RWPE1 (cell line): Measurements from ENCODE around the gene C16orf86.

ENCODE experiments used
- CTCF ChIA-PET: fragments of 350-600 bp; sonication (Branson Sonifier 250); formaldehyde crosslinking; extraction: SDS; loops from one replicate; lab custom pipeline; 2021; lab: Yijun Ruan, JAX
- POLR2A ChIA-PET: fragments of 400-600 bp; formaldehyde crosslinking; extraction: SDS; loops from one replicate; lab custom pipeline; 2020; ENCODE audit warnings: antibody characterized with exemption; ENCODE audit not compliant: low non-redundant PET; lab: Yijun Ruan, JAX
- DNase-seq: peaks from one replicate; pipeline ENCODE4 v3.0.0; 2012; ENCODE audit warnings: low spot score
- H3K27ac ChIP-seq: fragments of 450-650 bp; 2 replicates; pipeline ENCODE4 v1.5.1; 2017
- CTCF ChIP-seq: fragments of 450-650 bp; conservative IDR thresholded peaks from 2 replicates; pipeline ENCODE4 v1.5.1; 2017; ENCODE audit warnings: low read depth, mild to moderate bottlenecking

C16orf86 gene

DNA sequence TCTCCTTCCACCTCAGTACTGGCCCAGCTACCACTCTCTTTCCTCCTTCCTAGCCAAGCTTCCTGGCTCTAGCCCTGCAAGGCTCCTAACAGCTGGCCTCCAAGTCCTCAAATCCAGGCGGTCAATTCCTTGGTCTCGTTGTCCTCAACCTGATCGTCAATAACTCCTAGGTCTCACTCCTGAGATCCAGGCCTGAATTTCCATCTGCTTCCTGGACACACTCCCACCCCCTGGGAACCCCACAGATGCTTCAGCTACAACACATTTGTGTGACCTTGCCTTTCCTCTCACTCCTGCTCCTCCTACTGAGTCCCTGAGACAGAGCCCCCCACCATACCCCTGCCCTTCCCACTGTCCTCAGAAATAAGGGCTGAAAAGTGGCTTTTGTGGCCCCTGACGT lies 2.4 kb upstream of the C16orf86 start:
- ChIA-PET CTCF (interaction anchor here (0.5 to 2.3 kb wide), 4 partner anchors 23 to 143 kb away, joined by 3 to 11 read pairs (median 4); no protein-coding TSS in a partner anchor), POLR2A (interaction anchor here (0.6 kb wide), 1 partner anchor 135 kb away, joined by 3 read pairs; no protein-coding TSS in a partner anchor)
- no peak for DNase-seq
- H3K27ac ChIP-seq = peak overlapping the region; percentile 80
- no peak for TF ChIP-seq CTCF

GRCh38 chr16:67664871-67665270 lies 1.7 kb upstream of the C16orf86 start:
- POLR2A ChIA-PET = no interaction called here
- no peak for TF ChIP-seq CTCF
- peak overlapping the region; percentile 80 for H3K27ac ChIP-seq
- CTCF ChIA-PET = no interaction called here
- DNase-seq = no peak

DNA sequence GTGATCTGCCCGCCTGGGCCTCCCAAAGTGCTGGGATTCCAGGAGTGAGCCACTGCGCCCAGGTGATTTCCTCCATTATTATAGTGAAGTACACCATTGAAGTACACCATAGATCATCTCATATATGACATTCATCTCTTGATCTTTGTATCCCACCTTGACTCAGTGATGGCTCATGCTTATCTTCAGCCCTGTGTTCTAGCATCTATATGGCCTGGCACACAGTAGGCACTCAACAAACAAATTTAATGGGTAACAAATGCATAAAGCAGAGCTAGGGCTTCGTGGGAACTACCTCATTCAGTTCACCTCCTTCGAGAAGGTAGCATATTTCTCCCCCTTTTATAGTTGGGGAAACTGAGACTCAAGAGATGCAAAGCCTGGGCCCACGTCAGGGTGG lies 1.0 kb upstream of the C16orf86 start:
- no peak for DNase-seq
- TF ChIP-seq CTCF = no peak
- ChIA-PET POLR2A (no interaction called here), CTCF (interaction anchor here (0.5 to 1.2 kb wide), 2 partner anchors 151 to 268 kb away, joined by 3 read pairs; no protein-coding TSS in a partner anchor)
- peak overlapping the region; percentile 80 for H3K27ac ChIP-seq

- peak overlapping the region; percentile 80 for H3K27ac ChIP-seq
- POLR2A ChIA-PET = no interaction called here
- no peak for DNase-seq
- TF ChIP-seq CTCF = no peak
- CTCF ChIA-PET = interaction anchor here (0.5 to 3.1 kb wide), 3 partner anchors 119 to 267 kb away, joined by 3 to 15 read pairs (median 3); no protein-coding TSS in a partner anchor
Measured at GRCh38 chr16:67666032-67666551, 522 bp upstream of the C16orf86 start.

- POLR2A ChIA-PET = no interaction called here
- peak overlapping the region; percentile 80 for H3K27ac ChIP-seq
- CTCF ChIA-PET = interaction anchor here (0.7 to 3.1 kb wide), 4 partner anchors 120 to 203 kb away, joined by 3 to 15 read pairs (median 6); no protein-coding TSS in a partner anchor
- DNase-seq = no peak
- no peak for TF ChIP-seq CTCF
Measured at GRCh38 chr16:67667453-67667816, 821 bp downstream of the C16orf86 start.

DNA sequence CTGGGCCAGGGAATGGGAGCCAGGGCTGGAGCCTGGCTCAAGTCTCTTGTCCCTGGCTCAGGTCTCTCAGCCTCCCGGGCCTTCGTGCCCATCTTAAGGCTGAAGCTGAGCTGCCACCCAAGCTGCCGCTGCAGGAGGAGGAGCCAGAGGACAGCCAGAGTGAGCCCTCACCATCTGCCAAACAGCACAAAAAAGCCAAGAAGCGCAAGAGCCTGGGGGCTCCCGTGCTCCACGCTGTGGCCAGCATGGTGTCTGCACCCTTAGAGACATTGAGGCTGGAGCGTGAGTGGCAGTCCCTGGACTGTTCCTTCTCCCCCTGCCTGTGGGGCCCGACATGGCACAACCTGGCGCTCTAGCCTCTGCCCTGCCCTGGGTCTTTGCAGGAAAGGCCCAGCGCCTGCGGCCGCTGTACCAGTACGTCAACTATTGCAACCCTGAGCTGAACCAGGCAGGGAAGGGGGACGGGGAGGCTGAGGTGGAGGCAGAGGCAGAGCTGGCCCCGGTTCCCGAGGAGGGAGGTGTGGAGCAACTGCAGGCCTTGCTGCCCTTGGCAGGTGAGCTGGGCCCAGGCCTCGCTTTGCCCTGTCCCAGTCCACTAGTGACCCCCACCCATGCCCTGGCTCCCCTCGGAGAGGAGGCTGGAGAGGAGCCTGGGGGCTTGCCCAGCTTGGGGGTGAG lies 1.3 kb downstream of the C16orf86 start:
- peak; percentile 90 for DNase-seq
- ChIA-PET CTCF (interaction anchor here (0.5 to 3.1 kb wide), 10 partner anchors 9 to 202 kb away, joined by 3 to 15 read pairs (median 4); no protein-coding TSS in a partner anchor), POLR2A (no interaction called here)
- TF ChIP-seq CTCF = peak; percentile 71
- peak overlapping the region; percentile 80 for H3K27ac ChIP-seq
